PC-3 (cell line): ENCODE measurements around the gene PLEKHH2. TPM values are rescaled to one million over a fixed set of nuclear protein-coding genes. Genes with fewer than 3 reads are reported as not detected.

Experiments
- ATAC-seq: fragments of 200-7000 bp; cut with Tn5 transposase; 2 replicates; pipeline ENCODE4 v1.9.1; 2020; ENCODE audit warnings: mild to moderate bottlenecking, moderate library complexity
- BruUV-seq: library from RNA; stranded (reverse); fragments of 400-500 nt; replicated peaks from 2 replicates; lab custom pipeline; 2021; lab: Mats Ljungman, UMichigan
- CTCF ChIA-PET: fragments of 300-600 bp; sonication (Branson Sonifier 250); formaldehyde crosslinking; loops from one replicate; lab custom pipeline; 2022; ENCODE audit warnings: antibody characterized with exemption; lab: Charles Lee
- POLR2A ChIA-PET: fragments of 300-600 bp; sonication (Branson Sonifier 250); formaldehyde crosslinking; loops from one replicate; lab custom pipeline; 2022; ENCODE audit warnings: antibody characterized with exemption; ENCODE audit not compliant: unreplicated experiment; lab: Charles Lee
- DNase-seq: peaks from one replicate; pipeline ENCODE4 v3.0.0-alpha.2; 2015
- H2AFZ ChIP-seq: fragments of 300-600 bp; sonication (generic); 2 replicates; pipeline ENCODE4 v1.6.0; 2016; ENCODE audit warnings: antibody characterized with exemption, low read length
- H3F3A ChIP-seq: fragments of 300-600 bp; sonication (generic); one replicate; pipeline ENCODE4 v1.6.0; 2017; ENCODE audit warnings: antibody characterized with exemption, low read length, control low read depth, mild to moderate bottlenecking; ENCODE audit not compliant: unreplicated experiment
- H3K27ac ChIP-seq: fragments of 300-600 bp; sonication (generic); 2 replicates; pipeline ENCODE4 v1.5.1; 2016; ENCODE audit warnings: mild to moderate bottlenecking, low read length
- H3K27me3 ChIP-seq: fragments of 300-600 bp; sonication (generic); 2 replicates; pipeline ENCODE4 v1.6.1; 2016; ENCODE audit warnings: low read length, mixed read lengths
- H3K36me3 ChIP-seq: fragments of 300-600 bp; sonication (generic); 2 replicates; pipeline ENCODE4 v1.6.1; 2016; ENCODE audit warnings: low read depth, mixed run types, low read length, mixed read lengths
- H3K4me1 ChIP-seq: fragments of 300-600 bp; sonication (generic); 2 replicates; pipeline ENCODE4 v1.5.1; 2016; ENCODE audit warnings: low read length; ENCODE audit not compliant: insufficient read depth
- H3K4me2 ChIP-seq: fragments of 300-600 bp; sonication (generic); 2 replicates; pipeline ENCODE4 v1.6.0; 2016; ENCODE audit warnings: low read length
- H3K4me3 ChIP-seq: fragments of 300-600 bp; sonication (generic); 2 replicates; pipeline ENCODE4 v1.5.1; 2016; ENCODE audit warnings: mild to moderate bottlenecking, low read length, mixed read lengths
- H3K79me2 ChIP-seq: fragments of 300-600 bp; sonication (generic); 2 replicates; pipeline ENCODE4 v1.6.1; 2017; ENCODE audit warnings: low read length, mixed read lengths
- H3K9ac ChIP-seq: fragments of 300-600 bp; sonication (generic); 2 replicates; pipeline ENCODE4 v1.6.0; 2016; ENCODE audit warnings: mild to moderate bottlenecking, low read length
- H3K9me2 ChIP-seq: fragments of 300-600 bp; sonication (generic); replicated peaks from 2 replicates; pipeline ENCODE4 v1.6.1; 2016; ENCODE audit warnings: mixed run types, low read length, mixed read lengths
- H3K9me3 ChIP-seq: fragments of 300-600 bp; sonication (generic); 2 replicates; pipeline ENCODE4 v1.6.1; 2016; ENCODE audit warnings: low read length, mixed read lengths
- H4K20me1 ChIP-seq: fragments of 300-600 bp; sonication (generic); 2 replicates; pipeline ENCODE4 v1.6.1; 2016; ENCODE audit warnings: low read length, mixed read lengths
- EZH2 ChIP-seq: fragments of 300-600 bp; sonication (generic); IDR thresholded peaks from one replicate; pipeline ENCODE4 v1.6.1; 2017; ENCODE audit warnings: antibody characterized with exemption, mild to moderate bottlenecking, low read length; ENCODE audit not compliant: unreplicated experiment
- EZH2phosphoT487 ChIP-seq: fragments of 300-600 bp; sonication (generic); IDR thresholded peaks from 2 replicates; pipeline ENCODE4 v1.6.1; 2018; ENCODE audit warnings: mild to moderate bottlenecking, antibody characterized with exemption, low read length, borderline replicate concordance
- intact Hi-C: fragments of 100-400 bp; cut with micrococcal nuclease; formaldehyde crosslinking; loops from 2 replicates; pipeline ENCODE4 v1.9.0; 2023
- total RNA-seq: library from RNA; depleted of rRNA; stranded (reverse); fragments of >200 nt; gene quantifications from 2 replicates; pipeline ENCODE4 v1.2.3, GENCODE V29; 2014
- TF ChIP-seq, protein P1 (sequence below): fragments of 300-600 bp; sonication (generic); conservative IDR thresholded peaks from 2 replicates; pipeline ENCODE4 v1.5.1; 2017; ENCODE audit warnings: antibody characterized with exemption, low read depth, mild to moderate bottlenecking, low read length

PLEKHH2 gene
- total RNA-seq, 1 experiment from 2014 or later, result 1.9 TPM

DNA sequence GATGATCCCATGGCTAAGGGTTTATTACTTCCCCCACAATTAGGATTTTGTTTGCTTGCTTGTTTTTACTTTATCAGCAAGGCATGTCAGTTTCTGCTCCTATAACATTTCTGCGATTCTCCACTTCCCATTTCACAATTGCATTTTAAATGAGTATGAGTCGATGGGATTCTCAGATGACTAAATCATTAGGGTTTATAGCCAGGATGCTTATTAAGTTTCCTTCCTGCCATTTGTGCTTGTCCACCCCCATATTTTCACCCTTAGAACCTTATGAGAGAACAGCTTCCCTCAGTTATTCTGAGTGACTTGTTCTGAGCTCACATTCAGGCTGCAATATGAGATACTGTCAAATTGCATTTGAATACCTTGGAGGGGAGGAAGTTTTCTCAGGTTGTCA is 77.1 kb downstream of the PLEKHH2 start:
- H3K36me3 ChIP-seq, result no peaks in the 10 kb centered on the region
- intact Hi-C loops, result loop anchor here (2.0 kb wide), 1 partner anchor 79 kb away; no protein-coding TSS in a partner anchor
- no peaks in the 10 kb centered on the region for H3K9me3 ChIP-seq
- DNase-seq (peak; percentile 51), ATAC-seq (peak; percentile 90)
- H3K4me3 ChIP-seq, result no peak overlapping the region
- BruUV-seq, result no TSS peak
- H3F3A ChIP-seq, result no peaks in the 10 kb centered on the region
- ChIA-PET CTCF (interaction anchor here (0.6 kb wide), 1 partner anchor 10 kb away, joined by 4 read pairs; no protein-coding TSS in a partner anchor), POLR2A (no interaction called here)
- H3K27ac ChIP-seq, result peak overlapping the region; percentile 58
- H3K4me1 ChIP-seq, result peaks cover 26% of the 10 kb centered on the region
- peak overlapping the region; percentile 33 for H3K4me2 ChIP-seq
- no peaks in the 10 kb centered on the region for H3K9me2 ChIP-seq
- no peak overlapping the region; the same call in 1 of the 2 replicates for H2AFZ ChIP-seq
- H3K79me2 ChIP-seq, result no peaks in the 10 kb centered on the region
- peak overlapping the region; percentile 27; the same call in 1 of the 2 replicates for H3K9ac ChIP-seq
- no peaks in the 10 kb centered on the region for H4K20me1 ChIP-seq
- no peaks in the 10 kb centered on the region for H3K27me3 ChIP-seq
- TF ChIP-seq EZH2 (no peak), EZH2phosphoT487 (no peak)
- TF ChIP-seq, protein P1, sequence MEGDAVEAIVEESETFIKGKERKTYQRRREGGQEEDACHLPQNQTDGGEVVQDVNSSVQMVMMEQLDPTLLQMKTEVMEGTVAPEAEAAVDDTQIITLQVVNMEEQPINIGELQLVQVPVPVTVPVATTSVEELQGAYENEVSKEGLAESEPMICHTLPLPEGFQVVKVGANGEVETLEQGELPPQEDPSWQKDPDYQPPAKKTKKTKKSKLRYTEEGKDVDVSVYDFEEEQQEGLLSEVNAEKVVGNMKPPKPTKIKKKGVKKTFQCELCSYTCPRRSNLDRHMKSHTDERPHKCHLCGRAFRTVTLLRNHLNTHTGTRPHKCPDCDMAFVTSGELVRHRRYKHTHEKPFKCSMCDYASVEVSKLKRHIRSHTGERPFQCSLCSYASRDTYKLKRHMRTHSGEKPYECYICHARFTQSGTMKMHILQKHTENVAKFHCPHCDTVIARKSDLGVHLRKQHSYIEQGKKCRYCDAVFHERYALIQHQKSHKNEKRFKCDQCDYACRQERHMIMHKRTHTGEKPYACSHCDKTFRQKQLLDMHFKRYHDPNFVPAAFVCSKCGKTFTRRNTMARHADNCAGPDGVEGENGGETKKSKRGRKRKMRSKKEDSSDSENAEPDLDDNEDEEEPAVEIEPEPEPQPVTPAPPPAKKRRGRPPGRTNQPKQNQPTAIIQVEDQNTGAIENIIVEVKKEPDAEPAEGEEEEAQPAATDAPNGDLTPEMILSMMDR, result no peak

DNA sequence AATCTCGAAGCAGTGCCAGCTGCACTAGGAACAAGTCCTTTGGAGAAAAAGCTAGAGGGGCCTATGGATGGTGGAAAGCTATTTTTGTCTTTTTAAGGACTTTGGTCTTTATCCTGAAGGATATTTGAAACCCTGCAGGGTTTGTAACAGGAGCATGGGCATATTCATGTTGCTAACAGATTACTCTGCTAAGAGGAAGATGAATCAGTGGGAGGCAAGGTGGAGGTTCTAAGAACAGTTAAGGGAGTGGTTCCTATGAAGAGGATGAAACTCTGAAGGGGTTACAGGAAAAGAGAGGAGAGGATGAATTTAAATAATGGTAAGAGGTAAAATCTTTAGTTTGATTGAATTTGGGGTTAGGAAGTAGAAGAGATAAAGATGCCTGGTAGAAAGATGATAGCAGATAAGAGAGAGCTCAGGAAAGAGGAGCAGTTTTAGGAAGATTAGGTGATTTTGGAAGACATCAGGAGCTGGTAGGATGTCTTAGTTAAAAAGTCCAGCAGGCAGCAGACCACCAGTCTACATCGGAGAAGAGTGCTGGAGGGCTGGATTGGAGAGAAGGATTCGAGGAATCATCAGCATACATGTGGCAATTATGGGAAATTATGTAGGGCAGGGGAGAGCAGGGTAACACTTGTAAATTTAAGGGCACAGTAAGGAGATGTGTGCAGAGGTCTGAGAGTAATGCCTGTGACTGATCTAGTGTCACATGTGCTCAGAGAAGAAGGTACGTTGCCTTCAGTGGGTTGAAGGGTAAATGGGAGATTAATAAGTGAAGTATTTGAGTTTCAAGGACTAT is 78.4 kb downstream of the PLEKHH2 start:
- Histone ChIP-seq H3K9me3 (no peaks in the 10 kb centered on the region), H2AFZ (no peak overlapping the region), H4K20me1 (no peaks in the 10 kb centered on the region), H3F3A (no peaks in the 10 kb centered on the region), H3K79me2 (no peaks in the 10 kb centered on the region), H3K4me1 (peaks cover 21% of the 10 kb centered on the region), H3K27ac (no peak overlapping the region), H3K36me3 (no peaks in the 10 kb centered on the region), H3K4me2 (no peak overlapping the region), H3K9me2 (no peaks in the 10 kb centered on the region), H3K27me3 (no peaks in the 10 kb centered on the region), H3K9ac (no peak overlapping the region), H3K4me3 (no peak overlapping the region)
- TF ChIP-seq EZH2, result no peak
- DNase-seq, result no peak
- ChIA-PET CTCF (no interaction called here), POLR2A (interaction anchor here (0.7 kb wide), 1 partner anchor 41 kb away, joined by 3 read pairs; no protein-coding TSS in a partner anchor)
- ATAC-seq, result peak; percentile 23; the same call in 1 of the 2 replicates
- no TSS peak for BruUV-seq
- intact Hi-C loops, result loop anchor here (2.0 kb wide), 1 partner anchor 81 kb away; no protein-coding TSS in a partner anchor

DNA sequence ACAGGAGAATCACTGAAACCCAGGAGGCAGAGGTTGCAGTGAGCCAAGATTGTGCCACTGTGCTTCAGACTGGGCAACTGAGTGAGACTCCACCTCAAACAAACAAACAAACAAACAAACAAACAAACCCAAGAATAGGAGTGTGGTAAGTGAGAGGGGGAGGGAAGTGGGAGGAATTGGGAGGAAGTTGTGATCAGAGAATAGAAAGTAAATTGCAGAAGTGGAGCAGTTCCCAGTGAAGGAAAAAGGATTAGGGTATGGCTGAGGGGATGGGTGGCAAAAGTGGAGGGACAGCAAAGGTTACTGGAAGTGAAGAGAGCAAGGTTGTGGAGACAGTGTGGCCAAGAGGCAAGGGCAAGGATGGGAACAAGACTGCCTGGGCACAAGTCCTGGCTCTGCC is 80.3 kb downstream of the PLEKHH2 start:
- H3K9me3 ChIP-seq, result no peaks in the 10 kb centered on the region
- no peak overlapping the region for H3K9ac ChIP-seq
- intact Hi-C loops, result no loop called here
- H3K4me1 ChIP-seq, result peaks cover 21% of the 10 kb centered on the region
- H3K4me2 ChIP-seq, result no peak overlapping the region
- no peaks in the 10 kb centered on the region for H3K36me3 ChIP-seq
- no peak overlapping the region for H3K27ac ChIP-seq
- no peaks in the 10 kb centered on the region for H3K27me3 ChIP-seq
- ATAC-seq (no peak), DNase-seq (no peak)
- no peaks in the 10 kb centered on the region for H3F3A ChIP-seq
- no TSS peak for BruUV-seq
- TF ChIP-seq, protein P1, result no peak
- TF ChIP-seq EZH2 (no peak), EZH2phosphoT487 (no peak)
- H2AFZ ChIP-seq, result no peak overlapping the region
- H4K20me1 ChIP-seq, result no peaks in the 10 kb centered on the region
- no peak overlapping the region for H3K4me3 ChIP-seq
- ChIA-PET CTCF (no interaction called here), POLR2A (no interaction called here)
- H3K79me2 ChIP-seq, result no peaks in the 10 kb centered on the region
- no peaks in the 10 kb centered on the region for H3K9me2 ChIP-seq
